ENCODE measurements around the gene UTP14A. TPM values are rescaled to one million over a fixed set of nuclear protein-coding genes. Genes with fewer than 3 reads are reported as not detected.
"Not testable (repeated sequence)": the region's sequence is repeated elsewhere in the genome, so short reads cannot be mapped to it uniquely, and the experiment has no call there.

UTP14A gene
- 16.5 and 17.0 TPM in 2 replicates for total RNA-seq (2014; rRNA removed; shearing (Covaris generic))

DNA sequence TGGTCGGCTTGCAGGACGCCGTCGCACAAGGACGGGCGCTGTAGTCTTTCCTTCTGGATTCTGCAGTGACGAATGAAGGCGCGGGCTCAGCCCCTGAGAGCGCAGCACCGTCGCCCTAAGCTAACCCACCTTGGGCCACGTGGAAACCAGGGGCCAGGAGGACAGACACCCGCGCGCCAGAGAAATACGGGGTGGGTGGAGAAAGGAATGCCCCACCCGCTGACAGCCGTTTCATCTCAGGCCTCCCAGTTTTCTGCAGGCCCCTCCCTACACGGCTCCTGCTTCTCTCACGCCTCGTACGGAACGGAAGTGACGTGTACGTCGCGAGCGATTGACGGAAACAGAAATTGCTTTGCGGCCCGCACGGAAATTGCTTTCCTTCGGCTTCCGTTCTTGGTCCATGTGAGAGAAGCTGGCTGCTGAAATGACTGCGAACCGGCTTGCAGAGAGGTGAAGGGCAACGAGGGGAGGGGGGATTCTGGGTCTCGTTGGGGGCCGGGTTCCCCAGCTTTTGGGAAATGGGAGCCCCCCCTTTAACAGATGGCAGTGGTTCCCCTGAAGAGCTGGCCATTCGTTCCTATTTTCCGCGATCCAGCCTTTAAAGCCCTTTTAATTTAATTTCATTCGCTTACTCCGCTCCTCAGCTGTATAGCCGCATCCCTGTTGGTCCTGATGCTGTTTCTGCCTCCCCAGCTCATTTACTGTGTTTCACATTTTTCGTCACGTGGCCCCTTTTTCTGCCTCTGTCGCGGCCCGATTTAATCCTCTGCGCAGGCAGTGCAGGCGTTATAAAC lies at the start of gene UTP14A:
TSS of gene UTP14A (plus strand) at position 378 of the 794 bp plus-strand sequence. CDS start at position 425, 47 bp downstream.
- DNase-seq (ENCODE audit: low read depth): peak; percentile 90

GRCh38 chrX:129859134-129859533 lies 46.8 kb upstream of the UTP14A start:
- DNase-seq (ENCODE audit: low read depth): not testable (repeated sequence)

- DNase-seq (ENCODE audit: low read depth): not testable (repeated sequence)
These were observed 39.6 kb upstream of the UTP14A start for GRCh38 chrX:129866321-129866720.

GRCh38 chrX:129872524-129872923 lies 33.4 kb upstream of the UTP14A start:
- DNase-seq (ENCODE audit: low read depth): no peak

- peak; percentile 86 for DNase-seq (ENCODE audit: low read depth)
These were observed 30.3 kb upstream of the UTP14A start for GRCh38 chrX:129875669-129876068.

DNA sequence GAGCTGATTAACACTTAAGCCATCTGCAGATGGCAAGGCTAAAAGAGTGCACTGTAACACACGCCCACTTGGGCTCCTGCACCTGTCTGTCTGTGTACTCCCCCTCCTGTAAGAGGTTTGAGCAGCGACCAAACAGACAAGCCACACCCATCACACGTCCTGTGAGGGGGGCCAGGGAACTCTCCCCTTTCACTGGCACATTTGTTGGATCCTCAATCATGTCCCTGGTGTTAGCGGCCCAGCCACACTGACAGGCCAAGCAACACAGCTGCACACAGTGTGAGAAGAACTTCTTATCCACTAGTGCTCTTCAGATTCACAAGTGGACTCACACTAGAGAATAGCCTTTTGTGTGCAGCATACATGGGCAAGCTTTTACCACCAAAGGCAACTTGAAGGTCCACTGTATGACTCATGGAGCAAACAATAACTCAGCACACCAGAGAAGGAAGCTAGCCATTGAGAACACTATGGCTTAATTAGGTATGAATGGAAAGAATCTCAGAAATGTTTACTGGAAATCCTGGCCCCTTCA lies 29.1 kb upstream of the UTP14A start:
- DNase-seq (ENCODE audit: low read depth): peak; percentile 64

GRCh38 chrX:129877401-129877800 lies 28.6 kb upstream of the UTP14A start:
- DNase-seq (ENCODE audit: low read depth): peak; percentile 17

- no peak for DNase-seq (ENCODE audit: low read depth)
These were observed 5.9 kb upstream of the UTP14A start for GRCh38 chrX:129900054-129900453.

GRCh38 chrX:129908636-129909035 lies 2.7 kb downstream of the UTP14A start:
- DNase-seq (ENCODE audit: low read depth): no peak

GRCh38 chrX:129925305-129926092 lies 19.5 kb downstream of the UTP14A start:
- peak; percentile 54 for DNase-seq (ENCODE audit: low read depth)

- peak; percentile 7 for DNase-seq (ENCODE audit: low read depth)
These were observed 25.0 kb downstream of the UTP14A start for GRCh38 chrX:129930941-129931410.

- peak; percentile 90 for DNase-seq (ENCODE audit: low read depth)
These were observed 25.5 kb downstream of the UTP14A start for GRCh38 chrX:129931411-129932015.

DNA sequence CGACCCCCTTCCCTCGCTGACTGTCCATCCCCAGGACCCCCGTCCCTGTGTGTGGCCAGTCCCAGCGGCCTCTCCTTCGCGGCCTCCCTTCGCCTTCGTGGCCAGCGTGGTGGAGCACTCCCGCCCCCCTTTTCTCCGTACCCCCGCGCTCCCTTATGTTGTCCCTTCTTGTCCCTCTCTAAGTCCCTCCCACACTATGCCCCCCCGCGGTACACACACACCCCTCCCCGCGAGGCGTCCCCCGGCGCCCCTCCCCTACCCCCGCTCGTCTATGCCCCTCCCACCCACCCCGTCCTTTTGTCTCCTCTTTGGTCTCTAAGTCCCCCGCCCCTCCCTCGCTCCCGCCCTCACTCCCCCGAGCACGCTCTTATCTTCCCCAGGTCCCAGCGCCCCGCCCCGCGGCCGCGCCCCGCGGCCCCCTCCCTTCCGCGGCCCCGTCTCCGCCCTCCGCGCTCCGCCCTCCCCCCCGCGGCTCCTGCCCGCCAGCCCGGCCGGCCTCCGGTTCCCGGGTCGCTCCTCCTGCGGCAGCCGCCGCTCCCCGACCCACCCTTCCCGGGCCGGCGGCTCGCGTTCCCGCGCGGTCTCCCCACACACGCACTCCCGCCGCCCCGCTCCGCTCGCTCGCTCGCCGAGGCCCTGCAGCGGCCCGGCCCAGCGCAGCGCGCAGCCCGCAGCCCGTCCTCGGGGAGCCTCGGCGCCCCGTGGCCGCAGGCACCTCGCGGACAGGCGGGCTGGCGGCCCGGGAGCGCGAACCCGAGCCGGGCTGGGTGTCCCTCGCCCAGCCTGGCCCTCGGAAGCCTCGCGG lies 26.3 kb downstream of the UTP14A start:
- DNase-seq (ENCODE audit: low read depth): peak; percentile 88

- peak; percentile 4 for DNase-seq (ENCODE audit: low read depth)
These were observed 26.9 kb downstream of the UTP14A start for GRCh38 chrX:129932821-129933321.

DNA sequence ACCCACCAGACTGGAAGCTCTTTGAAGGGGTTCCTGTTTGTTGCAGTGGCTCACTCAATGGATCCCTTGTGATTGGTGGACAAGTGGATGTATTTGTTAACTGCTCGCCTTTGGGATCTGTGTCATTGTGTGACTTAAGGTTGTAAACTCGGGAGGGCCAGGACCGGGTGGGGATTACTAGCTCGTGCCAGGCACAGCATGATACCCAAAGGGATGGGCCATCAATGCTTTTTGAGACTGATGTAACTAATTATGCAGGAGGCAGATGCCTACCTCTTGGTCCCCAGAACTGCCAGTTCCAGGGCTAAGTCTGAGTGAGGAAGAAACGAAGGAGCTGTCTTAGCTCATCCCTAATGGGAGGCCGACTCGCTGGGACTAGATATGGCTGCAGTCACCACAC lies 27.7 kb downstream of the UTP14A start:
- DNase-seq (ENCODE audit: low read depth): no peak

- DNase-seq (ENCODE audit: low read depth): no peak
These were observed 28.5 kb downstream of the UTP14A start for GRCh38 chrX:129934461-129934860.

DNA sequence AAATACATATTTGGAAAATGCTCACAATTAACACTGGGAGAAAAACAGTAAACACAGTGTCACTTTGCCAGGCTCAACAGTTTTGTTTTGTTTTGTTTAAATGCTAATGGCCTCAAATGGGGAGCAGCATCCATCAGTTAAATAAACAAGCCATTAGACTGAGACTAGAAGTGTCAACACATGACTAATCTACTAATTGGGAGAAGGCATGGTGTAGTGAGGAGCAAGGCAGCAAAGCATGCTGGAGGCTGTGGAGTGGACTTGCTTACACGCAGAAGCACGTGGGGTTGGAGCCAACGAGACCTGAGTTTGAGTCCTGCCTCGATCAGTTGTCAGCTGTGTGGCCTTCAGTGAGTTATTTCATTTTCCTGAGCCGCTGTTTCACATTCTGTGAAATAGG lies 29.0 kb downstream of the UTP14A start:
- DNase-seq (ENCODE audit: low read depth): no peak

DNA sequence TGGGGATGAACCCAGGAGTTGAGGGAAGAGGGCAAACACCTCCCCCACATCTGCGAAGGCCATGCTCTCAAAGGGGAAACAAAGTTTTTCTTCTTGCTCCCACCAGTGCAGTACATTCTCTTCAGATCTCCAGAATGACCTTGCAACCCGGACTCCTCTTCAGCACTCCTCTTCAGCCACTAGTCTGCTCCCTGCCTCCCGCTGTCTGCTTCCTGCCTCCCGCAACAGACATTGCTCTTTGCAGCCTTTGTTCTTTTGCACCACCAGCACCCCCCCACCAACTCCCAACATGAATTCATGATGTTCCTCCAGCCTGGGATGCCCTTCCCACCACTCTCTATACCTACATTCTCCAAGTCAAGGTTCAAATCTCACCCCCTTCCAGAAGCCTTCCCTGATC lies 32.1 kb downstream of the UTP14A start:
- DNase-seq (ENCODE audit: low read depth): no peak

DNA sequence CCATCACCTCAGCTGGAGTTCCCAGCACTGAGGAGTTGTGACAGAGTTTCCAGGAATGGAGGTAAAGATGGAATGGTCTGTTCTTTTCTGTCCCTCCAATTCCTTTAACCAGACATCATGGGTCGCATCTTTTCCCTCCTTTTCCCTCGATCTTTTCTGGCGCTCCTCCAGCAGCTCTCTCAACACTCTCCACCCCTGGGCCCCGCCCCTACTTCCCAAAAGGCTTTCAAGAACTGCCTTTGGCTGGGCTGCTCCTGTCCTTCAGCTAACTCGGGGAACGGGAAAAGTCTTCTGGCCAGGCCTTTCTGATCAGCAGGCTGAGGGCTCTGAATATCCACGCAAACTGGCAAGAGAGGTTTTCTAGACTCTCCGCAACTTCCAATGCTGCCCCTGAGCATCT lies 34.0 kb downstream of the UTP14A start:
- DNase-seq (ENCODE audit: low read depth): no peak

- no peak for DNase-seq (ENCODE audit: low read depth)
These were observed 34.8 kb downstream of the UTP14A start for GRCh38 chrX:129940721-129941120.

DNA sequence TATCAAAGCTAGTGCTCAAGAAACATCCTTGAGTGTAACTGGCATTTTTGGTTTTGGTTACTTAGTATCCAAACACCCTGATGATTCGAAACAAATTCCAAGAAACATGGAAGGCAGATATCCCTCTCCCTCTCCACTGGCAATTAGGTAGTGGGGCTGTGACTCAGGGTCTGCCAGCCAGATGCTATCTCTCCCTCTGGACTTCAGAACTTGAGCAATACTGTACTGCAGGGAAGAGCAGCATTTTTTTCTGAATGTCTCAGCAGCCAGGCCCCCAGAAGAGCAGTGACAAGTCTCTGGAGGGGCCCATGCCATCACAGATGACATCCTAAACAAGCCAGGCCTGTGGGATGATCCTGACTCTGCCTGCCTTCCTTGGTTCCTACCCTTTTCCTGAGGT lies 39.2 kb downstream of the UTP14A start:
- no peak for DNase-seq (ENCODE audit: low read depth)
